ENCODE data around the gene THAP10. TPM values are rescaled to one million over a fixed set of nuclear protein-coding genes. Genes with fewer than 3 reads are reported as not detected.
"Not testable (repeated sequence)": the region's sequence is repeated elsewhere in the genome, so short reads cannot be mapped to it uniquely, and the experiment has no call there.

The THAP10 gene
- total RNA-seq, 1 donor from 2014 or later: 1.5 TPM

DNA sequence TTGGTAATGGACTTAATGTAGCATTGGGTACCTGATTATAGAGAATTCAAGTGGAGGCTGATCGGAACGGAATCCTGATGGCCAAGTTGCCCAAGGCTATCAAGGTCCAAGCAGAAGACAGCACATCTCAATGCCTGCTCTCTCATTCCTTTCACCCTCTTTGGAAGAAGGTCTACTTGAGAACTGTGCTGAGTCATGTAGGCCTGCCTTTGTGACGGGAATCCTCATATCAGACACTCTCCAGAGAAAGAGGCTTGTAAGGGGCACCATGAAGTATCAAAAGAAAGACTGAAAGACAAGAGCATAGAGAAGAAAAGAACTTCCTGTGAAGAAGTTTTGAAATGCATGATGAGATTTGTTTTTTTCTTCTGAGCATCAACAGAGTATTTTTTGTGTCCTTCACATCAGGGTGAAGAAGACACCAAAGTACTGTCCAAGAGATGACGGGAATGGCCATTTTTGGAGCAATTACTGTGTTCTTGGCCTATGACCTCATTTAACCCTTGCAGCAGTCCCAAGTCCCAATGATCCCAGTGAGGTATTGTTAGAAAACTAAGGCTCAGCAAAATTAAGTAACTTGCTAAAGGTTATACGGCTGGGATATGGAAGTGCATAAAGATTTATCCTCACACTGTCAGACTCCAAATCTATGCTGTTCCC, 25.1 kb downstream of the THAP10 start:
- H3K9me3 ChIP-seq: no peaks in the 10 kb centered on the region
- TF ChIP-seq CTCF (IDR thresholded peaks at IDR 0.05): no peak
- no peak overlapping the region for H3K27ac ChIP-seq
- intact Hi-C loops (cut with DNase I): no loop called here
- DNase-seq: no peak
- no peak overlapping the region for H3K4me3 ChIP-seq
- no peak for ATAC-seq
- H3K4me1 ChIP-seq: peaks cover 5% of the 10 kb centered on the region
- no peaks in the 10 kb centered on the region for H3K27me3 ChIP-seq
- no peaks in the 10 kb centered on the region for H3K36me3 ChIP-seq

DNA sequence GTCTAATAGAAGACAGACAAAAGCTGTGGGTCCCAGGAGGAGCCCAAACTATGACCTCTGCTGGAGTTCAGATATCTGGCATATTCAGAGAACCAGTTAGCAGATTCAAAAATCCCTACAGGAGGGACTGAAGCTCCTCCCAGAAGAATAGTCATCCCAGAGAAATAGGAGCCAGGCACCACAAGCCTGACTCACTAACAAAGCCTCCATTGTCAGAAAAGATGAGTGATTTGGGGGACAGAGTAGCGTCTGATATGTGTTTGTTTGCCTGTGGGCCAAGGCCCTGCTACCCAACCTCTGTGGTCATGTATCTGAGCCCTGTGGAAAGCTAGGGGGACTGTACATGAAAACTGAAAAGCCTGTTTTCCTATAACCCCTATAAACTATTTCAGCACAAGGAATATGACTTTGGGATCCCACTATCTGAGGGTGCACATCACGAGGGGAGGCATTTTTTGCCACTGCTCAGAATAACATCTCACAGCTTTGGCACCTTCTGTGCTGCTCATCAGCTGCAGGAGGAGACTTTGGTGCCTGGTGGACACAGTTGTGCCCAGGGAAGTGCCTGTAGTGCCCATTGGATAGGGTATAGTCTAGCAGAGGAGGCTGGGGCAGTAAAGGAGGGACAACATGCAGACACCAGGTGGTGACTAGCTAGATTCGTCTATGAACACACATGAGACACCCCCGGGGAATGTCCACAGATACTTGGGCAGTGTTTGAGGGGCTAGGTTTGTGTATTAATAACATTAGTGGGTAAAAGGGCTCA, 28.6 kb downstream of the THAP10 start:
- no peak for ATAC-seq
- intact Hi-C loops (cut with DNase I): no loop called here
- TF ChIP-seq CTCF (IDR thresholded peaks at IDR 0.05): no peak

GRCh38 chr15:70859998-70860397, 32.2 kb downstream of the THAP10 start:
- H3K27ac ChIP-seq: no peak overlapping the region
- intact Hi-C loops (cut with DNase I): no loop called here

More for the DNA sequence above, 28.6 kb downstream of the THAP10 start:
- no peak overlapping the region for H3K4me3 ChIP-seq
- H3K27me3 ChIP-seq: no peaks in the 10 kb centered on the region
- H3K9me3 ChIP-seq: no peaks in the 10 kb centered on the region
- no peak for DNase-seq
- no peak overlapping the region for H3K27ac ChIP-seq
- H3K4me1 ChIP-seq: peaks cover 5% of the 10 kb centered on the region
- H3K36me3 ChIP-seq: no peaks in the 10 kb centered on the region

DNA sequence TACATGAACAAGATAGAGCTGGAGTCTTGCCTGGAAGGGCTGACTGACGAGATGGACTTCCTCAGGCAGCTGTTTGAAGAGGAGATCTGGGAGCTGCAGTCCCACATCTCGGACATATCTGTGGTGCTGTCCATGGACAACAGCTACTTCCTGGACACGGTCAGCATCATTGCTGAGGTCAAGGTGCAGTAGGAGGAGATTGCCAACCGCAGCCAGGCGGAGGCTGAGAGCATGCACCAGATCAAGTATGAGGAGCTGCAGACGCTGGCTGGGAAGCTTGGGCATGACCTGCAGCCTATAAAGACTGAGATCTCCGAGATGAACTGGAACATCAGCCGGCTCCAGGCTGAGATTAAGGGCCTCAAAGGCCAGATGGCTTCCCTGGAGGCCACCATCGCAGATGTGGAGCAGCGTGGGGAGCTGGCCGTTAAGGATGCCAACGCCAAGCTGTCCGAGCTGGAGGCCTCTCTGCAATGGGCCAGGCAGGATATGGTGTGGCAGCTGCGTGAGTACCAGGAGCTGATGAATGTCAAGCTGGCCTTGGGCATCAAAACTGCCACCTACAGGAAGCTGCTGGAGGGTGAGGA, 32.8 kb downstream of the THAP10 start:
- ATAC-seq (no peak), DNase-seq (no peak)
- Histone ChIP-seq H3K4me3 (no peak overlapping the region), H3K27me3 (peaks cover 12% of the 10 kb centered on the region), H3K9me3 (no peaks in the 10 kb centered on the region), H3K27ac (no peak overlapping the region), H3K36me3 (no peaks in the 10 kb centered on the region), H3K4me1 (peaks cover 15% of the 10 kb centered on the region)
- no peak for TF ChIP-seq CTCF (IDR thresholded peaks at IDR 0.05)
- intact Hi-C loops (cut with DNase I): no loop called here

More at GRCh38 chr15:70859998-70860397, 32.2 kb downstream of the THAP10 start:
- Histone ChIP-seq H3K9me3 (no peaks in the 10 kb centered on the region), H3K4me3 (no peak overlapping the region), H3K36me3 (no peaks in the 10 kb centered on the region), H3K27me3 (peaks cover 6% of the 10 kb centered on the region), H3K4me1 (peaks cover 12% of the 10 kb centered on the region)
- DNase-seq (no peak), ATAC-seq (no peak)
- TF ChIP-seq CTCF (IDR thresholded peaks at IDR 0.05): no peak

GRCh38 chr15:70858614-70859321, 33.5 kb downstream of the THAP10 start:
- H3K27ac ChIP-seq; H3K36me3 ChIP-seq; H3K4me3 ChIP-seq; H3K9me3 ChIP-seq; DNase-seq; ATAC-seq; intact Hi-C loops (cut with DNase I): not testable (repeated sequence)
- peaks cover 12% of the 10 kb centered on the region for H3K27me3 ChIP-seq
- peaks cover 17% of the 10 kb centered on the region for H3K4me1 ChIP-seq

All from upper lobe of right lung (tissue), 1 donor.